Gastroesophageal sphincter (tissue), 3 donors: ENCODE data around the gene PPM1L.

ENCODE experiments used
- CTCF ChIP-seq, 4 experiments: fragments of 200-600 bp in 2 of 4; fragments of 450-650 bp in 2 of 4; sonication (generic) in 1 of 4; IDR thresholded peaks; one replicate each; pipeline ENCODE4 v1.5.1; 2017 to 2019; ENCODE audit warnings: antibody characterized with exemption in 4 of 4, mild to moderate bottlenecking in 2 of 4, moderate library complexity in 2 of 4
- POLR2A ChIP-seq, 2 donors: fragments of 450-650 bp; IDR thresholded peaks; one replicate each; pipeline ENCODE4 v1.6.1; 2017; ENCODE audit warnings: antibody characterized with exemption in 2 of 2, mild to moderate bottlenecking in 2 of 2, moderate library complexity in 1 of 2
- POLR2AphosphoS5 ChIP-seq: sonication (generic); formaldehyde crosslinking; IDR thresholded peaks from one replicate; pipeline ENCODE4 v1.6.1; 2017; ENCODE audit warnings: antibody characterized with exemption

- TF ChIP-seq CTCF (IDR thresholded peaks at IDR 0.05) (peak; percentile 85 to 92 (median 90)), POLR2AphosphoS5 (peak; percentile 12), POLR2A (IDR thresholded peaks at IDR 0.05) (no peak)
Observed at GRCh38 chr3:160941885-160942494, 186.0 kb downstream of the PPM1L start.
